ENCODE results near the gene MECR. TPM values are rescaled to one million over a fixed set of nuclear protein-coding genes. Genes with fewer than 3 reads are reported as not detected.

Gene MECR
- 17.8 and 22.3 TPM in 2 replicates for total RNA-seq (ENCODE audit: low replicate concordance)

GRCh38 chr1:29230553-29231378 lies at the start of gene MECR:
TSS of gene MECR (minus strand) at chr1:29230934. CDS start at chr1:29230906, 28 bp downstream.

GRCh38 chr1:29235955-29236711 lies 5.4 kb upstream of the MECR start, which contains the start of gene PTPRU:
TSS of gene PTPRU (plus strand) at chr1:29236522. CDS start at chr1:29236645, 123 bp downstream.

GRCh38 chr1:29181413-29182225 lies 49.1 kb downstream of the MECR start, which contains the start of gene SRSF4:
TSS of gene SRSF4 (minus strand) at chr1:29181900. CDS start at chr1:29181752, 148 bp downstream.

Other genes with a start within 250 kb of the MECR start
- gene TMEM200B, start 107.0 kb downstream of the MECR start, total RNA-seq (ENCODE audit: low replicate concordance): 1.7 and 9.2 TPM in 2 replicates
- 29.8 and 52.8 TPM in 2 replicates for gene SRSF4, start 49.0 kb downstream of the MECR start, total RNA-seq (ENCODE audit: low replicate concordance)
- 7.2 and 45.0 TPM in 2 replicates for gene PTPRU, start 5.6 kb upstream of the MECR start, total RNA-seq (ENCODE audit: low replicate concordance)